Cerebellar cortex (tissue), 1 donor: ENCODE results near the gene MINDY4.

Source experiments
- DNase-seq: peaks from one replicate; pipeline ENCODE4 v3.0.0-alpha.2; 2015; ENCODE audit warnings: low spot score

The MINDY4 gene

DNA sequence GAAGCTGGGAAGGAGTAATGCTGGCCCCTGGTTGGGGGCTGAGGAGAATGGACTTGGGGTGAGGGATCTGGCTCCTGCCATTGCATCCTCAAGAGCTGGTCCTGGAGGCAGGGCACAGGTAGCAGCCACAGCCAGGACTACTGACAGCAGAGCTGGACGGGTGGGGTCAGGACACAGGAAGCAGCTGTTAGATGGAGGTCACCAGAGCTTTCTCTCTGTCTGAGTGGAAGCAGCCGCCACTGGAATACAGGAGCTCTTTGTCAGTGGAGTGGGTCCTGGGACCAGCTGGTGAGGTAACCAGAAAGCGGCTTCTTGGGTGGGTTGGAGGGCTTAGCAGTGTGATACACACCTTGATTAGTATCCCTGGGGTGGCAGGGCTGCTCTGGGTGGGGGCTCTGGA, 82.4 kb downstream of the MINDY4 start:
- no peak for DNase-seq

DNA sequence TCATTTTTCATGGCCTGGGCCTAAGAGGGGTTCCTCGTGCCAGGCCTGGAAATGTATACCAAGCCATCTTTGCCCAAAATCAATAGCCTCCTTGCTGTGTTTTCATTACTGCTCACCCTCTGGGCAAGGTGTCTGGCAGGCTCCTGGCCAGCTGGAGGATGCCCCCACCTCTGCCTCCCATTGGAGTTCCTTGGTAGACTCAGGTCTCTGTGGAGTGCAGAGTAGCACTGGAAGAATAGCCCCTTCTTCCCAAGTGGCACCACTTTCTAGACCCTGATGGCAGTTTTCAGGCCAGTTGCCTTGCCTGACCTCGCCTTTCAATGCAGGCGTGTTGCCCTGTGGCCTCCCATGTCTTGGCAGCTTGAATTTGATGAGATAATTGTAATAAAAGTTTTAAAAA, 84.7 kb downstream of the MINDY4 start:
- no peak for DNase-seq

DNA sequence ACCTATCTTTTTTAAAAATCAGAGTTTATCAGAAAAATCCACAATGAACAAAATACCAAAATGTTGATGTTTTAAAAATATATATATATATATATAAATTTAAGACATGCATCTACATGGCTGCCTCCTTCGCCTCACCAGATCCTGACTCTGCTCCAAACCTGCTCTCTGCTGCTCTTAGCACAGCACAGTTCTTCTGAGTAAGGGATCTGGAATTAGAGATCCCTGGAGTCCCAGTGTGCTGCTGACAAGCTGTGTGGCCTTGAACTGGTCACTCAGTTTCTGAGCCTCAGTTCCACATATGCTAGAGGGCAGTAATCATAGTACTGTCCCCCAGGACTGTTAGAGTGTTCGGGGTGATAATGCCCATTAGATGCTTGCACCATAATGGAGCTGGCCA, 87.4 kb downstream of the MINDY4 start:
- no peak for DNase-seq

DNA sequence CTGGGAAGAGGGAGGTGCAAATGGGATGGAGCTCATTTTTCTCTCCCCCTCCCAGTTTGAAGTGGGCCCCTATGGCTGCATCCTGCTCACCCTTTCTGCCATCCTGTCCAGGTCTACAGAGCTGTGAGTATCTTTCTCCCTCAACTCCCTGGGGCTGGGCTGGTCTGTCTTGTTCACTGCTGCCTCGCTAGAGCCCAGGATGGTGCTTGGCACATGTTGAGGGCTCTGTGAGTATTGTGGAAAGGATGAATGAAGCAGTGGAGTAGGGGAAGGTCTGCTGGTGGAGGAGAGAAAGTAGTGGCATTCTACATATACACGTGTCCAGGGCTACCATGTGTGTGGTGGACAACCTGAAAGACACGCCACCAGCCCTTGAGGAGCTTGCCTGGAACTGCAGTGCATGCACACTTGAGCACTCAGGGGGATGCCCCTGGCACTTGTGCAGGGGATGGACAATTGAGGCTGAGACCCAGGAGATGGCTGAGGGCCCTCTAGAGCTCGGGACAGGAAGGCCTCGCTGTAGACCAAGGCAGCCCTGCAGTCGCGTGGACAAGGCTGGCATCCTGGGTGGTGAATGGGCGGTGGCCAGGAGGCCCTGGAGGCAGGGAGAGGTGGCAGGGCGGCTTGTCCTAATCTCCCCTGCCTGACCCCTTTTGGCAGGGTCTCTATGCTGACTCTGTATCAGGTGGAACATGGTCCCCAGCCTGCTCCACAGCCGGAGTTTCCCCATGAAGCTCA, 88.2 kb downstream of the MINDY4 start:
- no peak for DNase-seq

DNA sequence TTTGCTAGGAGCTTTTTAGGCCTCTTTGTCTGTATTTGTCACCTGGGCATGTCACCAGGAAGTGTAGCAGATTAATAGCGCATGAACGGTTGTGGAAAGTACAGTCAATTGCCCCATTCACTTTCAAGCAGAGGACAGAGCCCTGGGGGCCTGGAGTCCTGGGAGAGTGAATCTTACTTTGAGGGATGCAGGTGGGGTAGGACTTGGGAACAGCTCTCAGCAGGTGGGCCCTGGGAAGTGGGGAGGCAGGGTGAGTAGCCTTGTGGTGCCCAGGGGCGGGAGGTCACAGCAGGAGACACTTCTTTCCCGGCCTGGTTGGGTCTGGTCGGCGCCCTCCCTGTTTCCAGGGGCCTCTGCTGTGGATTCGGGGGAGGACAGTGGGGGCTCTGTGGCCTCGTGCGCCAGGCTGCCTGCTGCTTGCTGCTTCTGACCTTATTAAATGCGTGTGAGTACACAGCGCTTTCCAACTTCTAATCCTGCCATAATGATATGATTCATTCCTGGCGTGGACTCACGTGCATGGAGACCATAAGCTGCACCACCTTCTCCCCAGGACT, 88.8 kb downstream of the MINDY4 start:
- no peak for DNase-seq

DNA sequence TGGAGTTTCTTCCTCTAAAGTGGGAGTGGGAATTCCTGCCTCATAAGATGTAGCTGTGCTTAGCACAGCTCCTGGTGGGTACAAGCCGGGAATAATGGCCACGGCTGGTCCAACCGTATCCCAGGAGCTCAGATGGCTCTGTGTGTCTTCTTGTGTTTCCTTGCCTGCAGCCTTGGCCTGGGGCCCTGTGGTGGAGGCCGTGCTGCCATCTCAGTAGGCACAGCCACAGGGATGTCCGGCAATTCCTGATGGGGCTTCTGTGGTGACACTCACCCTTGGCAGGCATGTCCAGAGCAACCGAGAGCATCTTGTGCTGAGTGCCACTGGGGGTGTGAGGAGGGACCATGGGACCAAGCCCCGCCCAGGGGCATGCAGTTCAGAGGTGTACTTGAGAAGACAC, 90.4 kb downstream of the MINDY4 start:
- peak; percentile 18 for DNase-seq

DNA sequence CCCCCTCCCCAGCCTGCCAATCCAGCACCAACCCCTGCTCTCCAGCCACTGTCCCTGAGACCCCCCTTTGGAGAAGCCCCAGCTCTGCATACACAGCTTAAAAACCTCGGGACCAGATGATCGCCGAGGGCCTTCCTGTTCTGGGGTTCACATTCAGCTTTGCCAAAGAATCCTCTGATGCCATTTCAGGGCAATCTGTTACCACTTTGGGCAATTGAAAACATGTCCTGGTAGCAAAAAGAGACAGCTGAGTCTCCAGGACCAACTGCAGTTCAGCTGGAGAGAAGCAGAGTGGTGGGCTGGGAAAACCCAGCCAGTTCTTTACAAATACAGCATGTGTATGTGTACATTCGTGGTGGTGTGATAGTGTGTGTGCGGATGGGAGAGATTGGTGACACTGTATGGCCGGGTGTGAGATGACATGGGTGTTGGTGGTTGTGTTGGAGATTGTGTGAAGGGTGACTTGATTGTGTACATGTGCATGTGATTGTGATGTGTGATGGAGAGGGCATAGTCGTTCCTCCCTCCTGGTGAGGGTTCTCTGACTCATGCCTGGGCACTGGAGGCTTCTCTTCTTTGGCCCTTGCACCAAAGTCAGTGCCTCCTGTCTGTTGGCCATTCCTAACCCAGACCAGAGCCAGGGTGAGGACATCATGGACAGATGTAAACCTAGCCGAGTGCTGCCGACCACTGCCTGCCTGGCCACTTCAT, 91.9 kb downstream of the MINDY4 start:
- DNase-seq: peak; percentile 61

DNA sequence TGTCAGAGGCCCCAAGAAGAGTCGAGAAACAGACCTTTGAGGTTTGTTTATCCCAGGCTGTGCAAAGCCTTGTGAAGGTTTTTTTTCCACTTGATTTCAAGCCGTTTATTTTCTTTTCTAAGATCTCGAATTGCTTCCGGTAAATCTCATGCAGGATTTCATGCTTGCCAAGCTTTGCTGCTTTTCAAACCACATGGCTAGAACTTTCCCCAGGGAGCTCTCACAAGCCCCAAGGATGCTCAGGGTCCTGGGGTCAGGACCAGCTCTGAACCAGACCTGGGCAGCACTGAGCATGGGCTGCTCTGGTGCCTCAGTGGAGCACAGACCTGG, 92.5 kb downstream of the MINDY4 start:
- DNase-seq: no peak

DNA sequence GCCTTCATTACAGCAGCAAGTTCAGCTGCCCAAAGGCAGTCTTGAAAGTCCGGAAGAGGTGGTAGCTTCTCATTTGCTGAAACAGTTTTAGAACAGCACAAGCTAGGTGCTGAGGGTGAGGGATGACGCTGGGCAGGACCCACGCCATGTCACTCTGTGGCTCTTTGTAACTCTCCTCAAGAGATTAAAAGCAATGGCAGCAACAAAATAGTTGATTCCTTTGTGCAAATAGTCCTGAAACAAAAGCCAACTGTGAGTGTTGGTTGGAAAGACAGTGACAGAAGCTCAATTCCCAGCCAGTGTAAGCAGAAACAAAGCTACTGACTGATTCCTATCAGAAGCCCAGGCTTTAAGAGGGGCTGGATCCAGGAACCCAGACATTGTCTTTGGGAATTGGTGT, 92.9 kb downstream of the MINDY4 start:
- DNase-seq: no peak

DNA sequence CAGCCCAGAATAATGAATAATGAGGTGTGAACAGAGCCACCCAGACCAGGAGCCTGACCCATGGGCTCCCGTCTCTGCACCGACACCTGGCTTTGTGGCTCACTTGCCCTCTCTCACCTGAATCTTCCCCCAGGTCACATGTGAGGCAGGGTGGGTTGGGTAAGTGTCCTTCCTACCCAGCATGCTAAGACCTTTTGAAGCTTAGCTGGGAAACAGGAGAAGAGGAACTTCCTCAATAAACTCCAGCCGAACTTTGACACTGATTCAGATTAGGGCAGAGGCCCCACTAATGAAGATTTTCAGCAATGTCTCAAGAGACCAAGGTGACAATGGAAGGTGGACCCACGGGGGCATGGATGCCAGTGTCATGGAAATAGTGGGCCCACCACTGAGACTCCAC, 93.9 kb downstream of the MINDY4 start:
- no peak for DNase-seq

DNA sequence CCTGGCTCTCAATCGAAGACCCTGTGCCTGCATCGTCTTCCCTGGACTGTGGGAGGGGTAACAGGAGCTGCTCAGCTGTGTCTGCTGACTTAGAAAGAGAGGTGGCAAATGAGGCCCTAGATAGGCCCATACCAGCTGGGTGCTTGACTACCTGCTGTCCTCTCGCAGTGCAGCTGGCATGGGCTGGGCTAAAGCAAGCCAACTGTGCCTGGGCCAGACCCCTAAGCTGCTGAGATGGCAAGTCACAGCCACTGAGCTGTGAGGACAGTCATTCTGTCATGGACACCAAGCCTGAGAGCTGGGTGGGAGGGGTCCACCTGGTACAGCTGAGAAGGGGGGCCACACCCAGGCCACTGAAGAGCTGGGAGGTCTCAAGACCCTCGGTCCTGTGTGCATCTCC, 94.6 kb downstream of the MINDY4 start:
- DNase-seq: peak; percentile 22

DNA sequence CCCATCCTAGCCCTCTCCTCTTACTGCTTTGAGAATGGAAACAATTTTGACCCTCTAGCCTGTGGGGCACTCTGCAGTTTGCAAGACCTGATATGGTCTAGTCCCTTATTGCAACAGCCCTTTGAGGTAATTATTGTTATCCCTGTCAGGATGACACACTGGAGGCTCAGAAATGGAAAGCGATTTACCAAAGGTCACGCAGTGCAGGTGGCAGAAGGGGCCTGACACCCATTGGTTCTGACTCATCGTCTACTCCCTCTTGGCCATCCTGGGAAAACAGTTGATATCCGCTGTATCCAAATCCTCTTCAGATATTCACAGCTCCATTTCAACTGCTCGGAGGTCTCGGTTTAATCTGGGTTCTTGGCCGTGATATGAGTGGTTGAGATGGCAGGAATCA, 95.7 kb downstream of the MINDY4 start:
- DNase-seq: no peak

DNA sequence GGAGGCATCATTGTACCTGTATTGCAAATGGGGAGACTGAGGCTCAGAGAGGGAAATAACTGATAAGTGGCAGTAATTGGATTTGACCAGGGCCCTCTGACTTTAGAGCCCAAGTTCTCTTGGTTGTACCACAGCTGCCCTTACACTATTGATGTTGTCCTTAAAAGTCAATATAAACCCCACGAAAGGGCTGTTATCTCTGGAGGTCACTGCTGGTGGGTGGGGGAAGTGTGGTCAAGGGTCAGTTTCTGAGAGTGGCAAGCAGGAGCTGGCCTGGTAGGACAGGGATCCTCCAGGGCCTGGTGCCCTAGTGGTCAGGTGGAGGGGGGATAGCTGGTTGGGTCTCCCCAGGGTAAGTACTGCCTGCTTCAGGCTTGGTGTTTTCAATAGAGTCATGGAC, 96.3 kb downstream of the MINDY4 start:
- no peak for DNase-seq

DNA sequence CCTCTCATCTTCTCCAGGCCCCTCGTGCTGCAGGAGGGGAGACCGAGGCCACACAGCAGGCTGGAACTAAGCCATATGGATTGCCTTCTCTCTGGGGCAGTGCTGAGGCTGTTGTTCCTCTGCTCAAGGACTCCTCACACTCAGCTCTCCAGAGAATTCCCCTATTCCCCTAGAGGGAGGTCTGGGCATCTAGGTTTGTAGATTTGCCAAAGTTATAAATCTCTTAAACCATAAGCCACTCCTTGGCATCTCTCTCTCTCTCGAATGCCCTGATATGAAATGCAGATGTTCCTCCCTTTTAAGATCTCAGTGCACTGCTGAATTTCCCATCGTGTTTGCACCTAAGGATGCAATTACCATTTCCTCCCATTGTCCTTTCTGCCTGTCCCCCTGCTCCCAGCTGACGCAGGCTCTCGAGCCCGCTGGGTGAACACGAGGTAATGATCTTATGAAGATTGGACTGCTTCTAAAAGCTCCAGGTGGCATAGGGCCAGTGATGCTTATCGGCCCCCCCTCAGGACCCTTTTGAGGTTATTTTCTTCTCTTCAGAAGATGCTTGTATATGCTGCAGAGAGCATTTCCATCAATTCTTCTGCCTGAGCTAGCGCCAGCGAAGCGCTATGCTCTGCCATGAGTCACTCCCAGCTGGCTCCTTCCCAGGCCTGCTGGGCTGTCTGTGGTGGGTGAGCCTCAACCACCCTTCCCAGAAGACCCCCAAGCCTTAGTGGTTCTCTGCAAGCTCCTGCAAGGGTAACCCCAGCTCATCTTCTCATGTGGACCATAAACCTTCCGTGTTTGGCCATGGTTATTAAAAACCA, 98.8 kb downstream of the MINDY4 start:
- DNase-seq: peak; percentile 33

DNA sequence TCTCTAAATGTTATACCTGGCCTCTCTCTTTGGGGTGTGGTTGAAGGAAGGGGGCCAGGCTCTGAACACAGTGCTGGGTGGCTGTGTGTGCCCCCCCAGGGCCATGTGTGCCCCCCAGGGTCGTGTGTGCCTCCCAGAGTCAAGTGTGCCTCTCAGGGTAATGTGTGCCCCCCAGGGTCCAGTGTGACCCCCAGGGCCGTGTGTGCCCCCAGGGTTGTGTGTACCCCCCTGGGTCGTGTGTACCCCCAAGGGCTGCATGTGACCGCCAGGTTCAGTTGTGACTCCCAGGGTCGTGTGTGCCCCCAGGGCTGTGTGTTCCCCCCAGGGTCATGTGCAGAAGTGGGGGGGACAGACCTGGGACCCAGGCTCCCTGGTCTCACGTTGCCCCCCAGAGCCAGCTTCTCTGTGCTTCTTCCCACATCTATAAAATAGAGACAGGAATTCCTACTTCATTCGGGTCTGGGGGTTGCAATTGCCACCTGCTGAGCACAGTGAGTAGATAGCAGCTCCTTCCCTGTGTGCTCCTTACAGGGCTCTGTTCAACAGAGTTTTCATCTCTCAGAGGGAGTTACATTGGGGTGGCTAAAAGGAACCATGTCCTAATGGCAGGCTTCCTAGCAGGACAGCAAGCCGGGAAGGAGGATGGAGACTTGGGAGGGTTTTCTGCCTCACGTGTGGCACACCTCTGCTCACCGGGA, 99.8 kb downstream of the MINDY4 start:
- DNase-seq: no peak

DNA sequence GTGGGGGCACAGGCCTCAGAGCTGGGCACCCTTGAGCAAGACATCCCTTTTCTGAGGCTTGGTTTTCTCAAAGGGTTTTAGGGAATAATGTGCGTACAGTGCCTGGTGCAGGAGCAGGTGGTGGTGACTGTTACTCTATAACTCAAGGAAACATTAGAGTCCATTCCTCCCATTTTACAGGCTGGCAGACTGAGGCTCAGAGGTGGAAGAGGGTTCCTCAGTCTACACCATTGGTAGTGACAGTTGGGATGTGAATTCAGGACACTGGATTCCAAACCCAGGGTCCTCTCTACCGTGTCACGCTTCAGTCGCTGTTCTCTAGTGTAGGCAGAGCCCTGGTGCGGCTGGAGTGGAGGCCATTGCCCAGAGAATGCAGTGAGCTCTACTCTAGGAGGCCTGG, 100.4 kb downstream of the MINDY4 start:
- no peak for DNase-seq

DNA sequence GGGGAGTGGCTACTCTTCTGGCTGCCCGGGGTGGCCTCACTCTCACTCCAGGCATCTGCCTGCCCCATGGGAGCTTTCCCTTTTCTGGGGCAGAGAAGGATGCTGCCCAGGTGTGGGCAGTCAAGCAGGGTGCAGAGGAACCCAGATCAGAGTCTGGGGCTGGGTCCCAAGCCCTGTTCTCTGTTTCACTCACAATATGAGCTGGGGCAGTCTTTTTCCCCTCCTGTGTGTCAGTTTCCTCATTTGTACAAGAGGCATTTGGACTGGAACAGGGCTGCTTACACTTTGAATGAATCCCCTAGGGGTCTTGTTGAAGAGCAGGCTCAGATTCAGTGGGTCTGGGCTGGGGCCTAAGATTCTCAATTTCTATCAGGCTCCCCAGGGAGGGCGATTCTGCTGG, 102.0 kb downstream of the MINDY4 start:
- no peak for DNase-seq

DNA sequence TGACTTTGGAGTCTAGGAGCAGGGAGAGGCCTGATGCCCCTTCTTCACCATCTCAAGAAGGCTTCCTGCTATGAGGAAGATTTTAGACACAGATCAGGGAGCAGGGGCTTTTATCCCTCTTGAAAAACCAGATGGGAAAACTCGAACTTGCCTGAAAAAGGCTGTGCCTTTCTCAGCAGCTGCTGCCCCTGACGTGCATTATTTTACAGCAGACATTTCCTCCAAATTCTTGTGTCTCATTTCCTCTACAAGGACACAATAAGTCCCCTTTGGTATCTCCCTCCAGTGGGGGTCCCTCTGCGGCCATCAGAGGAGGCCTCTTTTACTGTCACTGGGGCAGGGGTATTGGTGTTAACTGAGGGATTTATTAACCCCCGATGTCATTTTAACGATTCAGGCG, 102.4 kb downstream of the MINDY4 start:
- no peak for DNase-seq

DNA sequence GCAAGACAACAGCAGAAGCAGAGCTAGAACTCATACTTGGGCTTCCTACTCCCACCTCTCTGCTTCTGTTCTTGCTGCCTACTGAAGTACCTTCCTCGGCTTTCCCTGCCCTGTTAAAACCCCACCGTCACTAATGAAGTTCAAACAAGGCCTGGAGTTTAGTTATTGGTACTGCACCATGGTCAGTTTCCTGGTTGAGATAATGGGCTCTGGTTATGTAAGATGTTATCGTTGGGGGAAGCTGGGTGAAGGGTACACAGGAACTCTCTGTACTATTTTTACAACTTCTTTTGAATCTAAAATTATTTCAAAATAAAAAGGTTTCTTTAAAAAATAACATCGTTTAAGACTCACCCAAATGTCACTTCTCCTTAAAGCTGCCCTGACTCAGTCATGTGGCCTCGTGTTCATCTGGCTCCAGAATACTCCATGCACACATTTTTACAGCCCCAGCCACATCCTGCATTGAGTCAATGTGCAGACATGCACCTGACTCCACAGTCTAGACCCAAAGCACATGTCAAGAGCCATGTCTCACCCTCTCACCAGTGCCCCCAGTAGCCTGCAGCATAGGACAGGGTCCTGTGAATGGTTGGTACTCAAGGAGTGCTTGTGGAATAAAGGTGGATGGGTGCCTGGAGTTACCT, 103.6 kb downstream of the MINDY4 start:
- DNase-seq: no peak

DNA sequence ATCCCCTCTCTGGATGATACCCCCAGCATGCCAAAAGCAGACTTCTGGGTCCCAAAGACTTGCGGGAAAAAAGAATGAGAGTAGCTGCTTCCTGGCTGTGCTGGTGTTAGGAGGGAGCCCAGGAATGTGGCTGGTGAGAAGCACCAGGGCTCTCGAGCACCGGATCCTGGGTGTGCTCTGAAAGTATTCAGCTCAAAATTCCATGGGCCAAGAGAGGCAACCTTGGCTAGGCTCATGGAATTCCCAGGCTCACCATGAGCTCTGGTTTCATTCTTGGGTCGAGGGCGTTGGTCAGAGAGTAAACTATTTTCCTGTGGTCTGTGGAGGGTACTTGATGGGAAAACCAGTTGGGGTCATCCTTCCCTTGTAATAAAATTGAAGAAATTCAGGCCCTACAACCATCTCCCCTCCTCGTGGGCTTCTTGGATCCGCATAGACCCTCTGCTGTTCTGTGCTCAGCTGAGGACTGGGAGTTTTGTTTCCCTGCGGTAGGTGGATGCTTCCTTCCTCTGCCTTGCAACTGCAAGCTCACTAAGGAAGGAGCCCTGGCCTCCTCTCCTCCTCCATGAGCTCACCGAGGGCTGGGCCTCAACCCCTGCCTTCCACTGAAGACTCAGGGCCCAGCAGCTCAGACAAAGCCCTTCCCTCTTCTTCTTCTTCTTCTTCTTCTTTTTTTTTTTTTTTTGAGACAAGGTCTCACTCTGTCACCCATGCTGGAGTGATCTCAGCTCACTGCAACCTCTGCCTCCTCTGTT, 106.0 kb downstream of the MINDY4 start:
- DNase-seq: no peak

DNA sequence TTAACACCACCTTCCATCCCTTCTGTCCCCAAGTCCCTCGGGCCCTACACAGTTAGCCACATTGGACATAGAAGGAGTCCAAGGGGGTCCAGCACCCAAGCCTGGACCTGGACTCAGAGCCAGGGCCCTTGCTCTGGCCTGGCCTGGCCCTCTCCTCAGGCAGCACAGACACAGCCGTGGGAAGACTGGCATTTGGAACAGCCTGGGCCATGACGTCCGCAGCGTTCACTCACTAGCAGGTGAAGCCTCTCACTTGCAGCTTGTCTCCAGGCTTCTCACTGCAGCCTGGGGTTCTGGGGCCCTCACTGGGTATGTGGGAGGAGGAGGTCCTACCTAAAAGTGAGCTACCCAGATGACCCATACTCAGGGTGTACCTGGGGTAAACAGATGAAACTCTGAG, 106.8 kb downstream of the MINDY4 start:
- no peak for DNase-seq
